ENCODE results near the gene C1orf232. TPM values are rescaled to one million over a fixed set of nuclear protein-coding genes. Genes with fewer than 3 reads are reported as not detected.

The C1orf232 gene
- total and polyA plus RNA-seq, 9 of the 15 experiments (the other 6 are each of a cell fraction or from before 2014, with no cell fraction given), result not detected

- intact Hi-C loops (cut with micrococcal nuclease), result loop anchor here (2.0 kb wide), 1 partner anchor 15 kb away; no protein-coding TSS in a partner anchor
- FAIRE-seq (no peak), ATAC-seq (peak; percentile 16), DNase-seq (ENCODE audit: extremely low read depth in 1 of 4, low spot score in 3 of 4) (no peak)
- 52% methylated on average over 8 of the region's 8 CpGs for WGBS (ENCODE audit: insufficient coverage, low coverage, missing lambda C conversion rate)
- peak overlapping the region in 1 of 2 experiments; percentile 29; a peak in 1 of 4 replicates for H3K9ac ChIP-seq (ENCODE audit: insufficient read depth in 1 of 2, low read depth in 2 of 2, low read length in 2 of 2)
- H3K9me1 ChIP-seq (ENCODE audit: control insufficient read depth, insufficient read depth, low read length), result no peaks in the 10 kb centered on the region
- H2AFZ ChIP-seq (ENCODE audit: low read depth, low read length), result peak overlapping the region; percentile 87
- no peaks in the 10 kb centered on the region for H3K79me2 ChIP-seq (ENCODE audit: control insufficient read depth, insufficient read depth, low read length)
- H3K9me3 ChIP-seq (replicated peaks; ENCODE audit: control insufficient read depth, insufficient read depth, low read depth, low read length), result no peaks in the 10 kb centered on the region
- ChIA-PET CTCF (ENCODE audit: low intra/inter-chr PET ratio) (interaction anchor here (0.6 to 5.1 kb wide), 3 partner anchors 22 to 37 kb away, joined by 3 to 114 read pairs (median 3); no protein-coding TSS in a partner anchor), POLR2A (interaction anchor here (0.6 to 9.1 kb wide), 15 partner anchors 9 to 420 kb away, joined by 3 to 237 read pairs (median 3); partner anchors contain the start of gene CEP85)
- no peak overlapping the region for H3K4me3 ChIP-seq
- no peaks in the 10 kb centered on the region for H4K20me1 ChIP-seq (replicated peaks; ENCODE audit: control insufficient read depth, insufficient read depth, low read length)
- in situ Hi-C loops (cut with MboI), result no loop called here
- BruUV-seq (replicated peaks), result no TSS peak
- peak overlapping the region; percentile 54; the same call in 1 of the 2 replicates for H3K4me2 ChIP-seq (ENCODE audit: insufficient read depth, low read length)
- H3K4me1 ChIP-seq (replicated peaks in 1 of 2; ENCODE audit: control insufficient read depth in 2 of 2, insufficient read depth in 2 of 2, low read length in 2 of 2), result peaks cover 23 to 29% of the 10 kb centered on the region in 2 experiments; a peak in 4 of 5 replicates
- H3K27me3 ChIP-seq (ENCODE audit: control insufficient read depth in 2 of 2, insufficient read depth in 2 of 2, low read length in 2 of 2), result no peaks in the 10 kb centered on the region
- peak overlapping the region; percentile 44; the same call in 1 of the 3 replicates for H3K27ac ChIP-seq (ENCODE audit: extremely low read depth, low read depth, low read length)
- H3K36me3 ChIP-seq (ENCODE audit: control insufficient read depth, insufficient read depth, low read length), result no peaks in the 10 kb centered on the region
- no peak for TF ChIP-seq ZNF785 (CRISPR knock-in tag; IDR thresholded peaks at IDR 0.05)
- TF ChIP-seq XRCC5 (IDR thresholded peaks at IDR 0.05; ENCODE audit: low read depth, low read length), result no peak
- 0 out of 2 replicates have a peak, but pooled peaks have one; percentile 24 for TF ChIP-seq MTA3 (IDR thresholded peaks at IDR 0.05; ENCODE audit: borderline replicate concordance)
- TF ChIP-seq ZNF668 (CRISPR knock-in tag; IDR thresholded peaks at IDR 0.05), result no peak
- no peak for TF ChIP-seq ATF2 (CRISPR knock-in tag; IDR thresholded peaks at IDR 0.05)
- TF ChIP-seq NCOA4 (IDR thresholded peaks at IDR 0.05; ENCODE audit: partially characterized antibody), result no peak
- 0 out of 2 replicates have a peak, but pooled peaks have one; percentile 19 for TF ChIP-seq ARID1B (IDR thresholded peaks at IDR 0.05)
- TF ChIP-seq ZBTB7A (IDR thresholded peaks at IDR 0.05; ENCODE audit: borderline replicate concordance, control insufficient read depth, low read depth, low read length), result no peak
- TF ChIP-seq CTCF (IDR thresholded peaks at IDR 0.05 in 2 of 3, conservative IDR thresholded peaks at IDR 0.05 in 1 of 3; ENCODE audit: insufficient read depth in 2 of 3, low read depth in 1 of 3, low read length in 3 of 3), result peak; percentile 10 to 29 (median 23); a peak in 1 of 6 replicates
- no peak for TF ChIP-seq ZNF121 (CRISPR knock-in tag; conservative IDR thresholded peaks at IDR 0.05)
- no peak for TF ChIP-seq SREBF2 (CRISPR knock-in tag; IDR thresholded peaks at IDR 0.05)
- TF ChIP-seq TCF3 (CRISPR knock-in tag; IDR thresholded peaks at IDR 0.05), result 0 out of 2 replicates have a peak, but pooled peaks have one; percentile 9
- TF ChIP-seq PRPF4 (IDR thresholded peaks at IDR 0.05; ENCODE audit: insufficient read depth, low read depth, low read length, poor library complexity, severe bottlenecking), result no peak
- TF ChIP-seq RFX5 (IDR thresholded peaks at IDR 0.05; ENCODE audit: low read depth, low read length), result no peak
- TF ChIP-seq GATAD2A (IDR thresholded peaks at IDR 0.05), result no peak
- TF ChIP-seq L3MBTL2 (IDR thresholded peaks at IDR 0.05), result 0 out of 2 replicates have a peak, but pooled peaks have one; percentile 10
These were observed 26.6 kb downstream of the C1orf232 start for GRCh38 chr1:26142159-26142558.
